GM23248 (cell line): ENCODE results near the gene PPP1R16B.

Experiments
- EZH2 ChIP-seq: fragments of 200-600 bp; sonication (generic); IDR thresholded peaks from 2 replicates; pipeline ENCODE4 v1.6.1; 2018; ENCODE audit warnings: antibody characterized with exemption, mild to moderate bottlenecking; ENCODE audit not compliant: insufficient read depth, poor library complexity, severe bottlenecking
- EZH2phosphoT487 ChIP-seq: fragments of 200-600 bp; sonication (generic); IDR thresholded peaks from 2 replicates; pipeline ENCODE4 v1.6.1; 2018; ENCODE audit warnings: antibody characterized with exemption, moderate library complexity, mild to moderate bottlenecking, low read depth; ENCODE audit not compliant: insufficient read depth

DNA sequence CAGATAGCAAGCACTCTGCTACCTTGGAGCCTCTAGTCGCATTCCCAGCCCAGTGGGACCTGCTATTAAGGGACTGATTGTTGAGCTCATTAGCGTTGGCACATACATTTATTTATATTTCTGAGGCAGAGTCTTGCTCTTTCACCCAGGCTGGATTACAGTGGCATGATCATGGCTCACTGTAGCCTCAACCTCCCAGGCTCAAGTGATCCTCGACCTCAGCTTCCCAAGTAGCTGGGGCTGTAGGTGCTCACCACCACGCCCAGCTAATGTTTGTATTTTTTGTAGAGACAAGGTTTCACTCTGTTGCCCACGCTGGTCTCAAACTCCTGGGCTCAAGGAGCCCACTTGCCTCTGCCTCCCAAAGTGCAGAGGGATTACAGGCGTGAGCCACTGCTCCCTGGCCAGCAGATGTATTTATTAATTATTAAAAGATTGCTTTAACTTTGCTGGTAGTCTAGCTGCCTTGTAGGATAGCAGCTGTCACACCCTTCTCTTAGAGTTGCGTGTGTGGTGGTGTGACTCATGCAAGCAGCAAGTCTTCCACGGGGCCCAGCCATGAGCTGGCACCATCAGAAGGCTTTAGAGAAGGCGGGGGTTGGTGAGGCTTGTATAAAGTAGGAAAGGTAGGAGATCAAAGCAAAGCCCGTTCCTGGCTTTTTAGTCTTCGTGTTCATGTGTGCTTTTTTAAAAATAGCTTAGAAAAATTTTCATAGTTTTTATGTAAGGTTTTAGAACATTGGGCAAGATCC, 40.8 kb upstream of the PPP1R16B start:
- TF ChIP-seq EZH2 = no peak
- TF ChIP-seq EZH2phosphoT487 = no peak
